ENCODE data around the gene ANO2. TPM values are rescaled to one million over a fixed set of nuclear protein-coding genes. Genes with fewer than 3 reads are reported as not detected.

Gene ANO2
- total and polyA plus RNA-seq, 2 experiments from 2014 or later = 2.3 to 4.6 TPM

DNA sequence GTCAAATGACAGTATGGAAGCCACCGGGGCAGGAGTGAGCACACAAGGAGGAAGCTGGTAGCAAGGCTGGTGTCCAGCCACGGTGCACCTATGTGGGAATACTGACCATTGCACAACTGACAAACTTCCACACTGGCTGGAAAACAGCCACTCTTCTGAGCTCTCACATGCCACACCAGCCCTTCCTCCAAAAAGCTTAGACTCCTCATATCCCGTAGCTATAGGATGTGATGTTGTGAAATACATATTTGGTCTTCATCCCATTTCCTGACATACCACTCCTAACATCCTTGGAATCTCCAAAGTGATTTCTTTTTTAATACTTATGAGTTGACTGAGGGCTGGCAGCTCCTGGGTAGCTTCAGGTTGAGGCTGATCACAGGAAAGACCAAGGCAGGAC, 409.5 kb downstream of the ANO2 start (continued):
- TF ChIP-seq NANOG (IDR thresholded peaks at IDR 0.05; ENCODE audit: borderline replicate concordance) = no peak
- TF ChIP-seq ZNF114 (CRISPR knock-in tag; IDR thresholded peaks at IDR 0.05) = no peak
- no peak for TF ChIP-seq EZH2phosphoT487 (IDR thresholded peaks at IDR 0.05; ENCODE audit: unreplicated experiment)
- TF ChIP-seq ZNF331 (CRISPR knock-in tag; IDR thresholded peaks at IDR 0.05; ENCODE audit: low read depth) = no peak

DNA sequence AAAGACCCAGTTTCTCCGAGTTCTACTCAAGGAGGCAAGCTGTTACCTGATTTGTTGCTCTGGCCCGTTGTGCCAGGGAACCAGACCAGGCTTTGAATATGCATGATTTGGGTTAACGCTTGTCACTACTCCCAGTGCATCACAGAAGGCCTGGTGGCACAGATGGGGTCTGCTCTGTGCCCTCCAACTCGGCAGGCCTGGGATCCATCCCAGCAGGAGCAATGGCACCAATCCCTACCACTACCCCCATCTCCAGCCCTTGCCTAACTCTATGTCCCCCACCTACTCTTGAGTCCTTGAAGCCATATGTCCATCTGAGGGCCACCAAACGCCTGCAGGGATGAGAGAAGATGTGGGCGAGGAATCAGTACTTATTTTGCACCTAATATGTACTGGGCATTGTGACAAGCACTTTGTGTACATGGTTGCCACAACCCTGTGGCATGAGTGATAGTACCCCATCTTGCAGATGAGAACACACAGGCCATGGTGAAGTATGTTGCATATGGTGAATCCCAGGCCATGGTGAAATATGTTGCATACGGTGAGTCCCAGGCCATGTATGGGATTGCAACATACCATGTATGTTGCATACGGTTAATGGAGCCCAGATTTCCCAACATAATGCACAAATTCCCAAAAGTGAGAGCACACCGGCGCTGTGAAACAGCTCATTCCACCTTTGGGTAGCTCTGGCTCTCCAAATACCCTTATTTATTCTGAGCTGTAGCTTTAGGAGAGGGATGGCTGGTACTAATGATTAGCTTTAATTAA, 410.4 kb downstream of the ANO2 start:
- no peak overlapping the region for H2AFZ ChIP-seq
- no peak overlapping the region for H3K4me2 ChIP-seq
- Mint-ChIP-seq H3K4me1 (peaks cover 15% of the 10 kb centered on the region), H3K4me3 (no peak overlapping the region), H3K27ac (no peak overlapping the region), H3K36me3 (ENCODE audit: low read depth) (no peaks in the 10 kb centered on the region), H3K27me3 (ENCODE audit: insufficient read depth, low read depth, poor library complexity) (peaks cover 18% of the 10 kb centered on the region), H3K9me3 (peaks cover 2% of the 10 kb centered on the region; the same call in 2 of the 3 replicates)
- H3K4me3 ChIP-seq = no peak overlapping the region
- H3K36me3 ChIP-seq (ENCODE audit: insufficient read depth) = no peaks in the 10 kb centered on the region; the same call in 1 of the 2 replicates
- DNase-seq (ENCODE audit: low spot score) (no peak), ATAC-seq (no peak)
- peaks cover 21% of the 10 kb centered on the region for H3K9me2 ChIP-seq (ENCODE audit: insufficient read depth)
- H3K27me3 ChIP-seq (ENCODE audit: insufficient read depth) = no peaks in the 10 kb centered on the region
- H4K20me1 ChIP-seq (replicated peaks; ENCODE audit: insufficient read depth) = no peaks in the 10 kb centered on the region
- no peaks in the 10 kb centered on the region for H3K79me2 ChIP-seq (replicated peaks; ENCODE audit: insufficient read depth)
- peaks cover 8% of the 10 kb centered on the region; the same call in 1 of the 2 replicates for H3K4me1 ChIP-seq (ENCODE audit: insufficient read depth)
- no peak overlapping the region for H3K27ac ChIP-seq (ENCODE audit: low read depth)
- TF ChIP-seq, protein P1, sequence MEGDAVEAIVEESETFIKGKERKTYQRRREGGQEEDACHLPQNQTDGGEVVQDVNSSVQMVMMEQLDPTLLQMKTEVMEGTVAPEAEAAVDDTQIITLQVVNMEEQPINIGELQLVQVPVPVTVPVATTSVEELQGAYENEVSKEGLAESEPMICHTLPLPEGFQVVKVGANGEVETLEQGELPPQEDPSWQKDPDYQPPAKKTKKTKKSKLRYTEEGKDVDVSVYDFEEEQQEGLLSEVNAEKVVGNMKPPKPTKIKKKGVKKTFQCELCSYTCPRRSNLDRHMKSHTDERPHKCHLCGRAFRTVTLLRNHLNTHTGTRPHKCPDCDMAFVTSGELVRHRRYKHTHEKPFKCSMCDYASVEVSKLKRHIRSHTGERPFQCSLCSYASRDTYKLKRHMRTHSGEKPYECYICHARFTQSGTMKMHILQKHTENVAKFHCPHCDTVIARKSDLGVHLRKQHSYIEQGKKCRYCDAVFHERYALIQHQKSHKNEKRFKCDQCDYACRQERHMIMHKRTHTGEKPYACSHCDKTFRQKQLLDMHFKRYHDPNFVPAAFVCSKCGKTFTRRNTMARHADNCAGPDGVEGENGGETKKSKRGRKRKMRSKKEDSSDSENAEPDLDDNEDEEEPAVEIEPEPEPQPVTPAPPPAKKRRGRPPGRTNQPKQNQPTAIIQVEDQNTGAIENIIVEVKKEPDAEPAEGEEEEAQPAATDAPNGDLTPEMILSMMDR (conservative IDR thresholded peaks at IDR 0.05; ENCODE audit: low read depth in 2 of 2) = no peak
- no peaks in the 10 kb centered on the region for H3F3A ChIP-seq (replicated peaks; ENCODE audit: low read depth)

DNA sequence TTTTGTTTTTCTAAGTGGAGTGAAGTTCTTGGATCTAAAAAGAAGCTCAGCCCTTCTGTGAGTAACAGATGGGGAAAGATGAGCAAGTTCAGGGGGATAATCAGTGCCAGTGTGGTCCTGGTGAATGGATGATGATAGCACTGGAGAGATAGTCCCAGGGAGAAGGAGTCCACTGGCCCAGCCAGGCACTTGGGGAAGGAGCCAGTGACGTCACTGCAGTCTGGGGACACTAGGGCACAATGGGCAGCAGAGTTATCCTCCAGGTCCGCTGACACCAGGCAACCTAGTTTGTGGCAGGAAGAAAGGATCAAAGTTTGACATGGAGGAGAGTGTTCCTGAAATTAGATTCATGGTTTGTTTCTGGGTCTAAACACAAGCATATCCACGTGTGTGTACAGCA, 411.7 kb downstream of the ANO2 start:
- peaks cover 15% of the 10 kb centered on the region for H3K4me1 Mint-ChIP-seq
- H3K27me3 Mint-ChIP-seq (ENCODE audit: insufficient read depth, low read depth, poor library complexity) = peaks cover 15% of the 10 kb centered on the region
- no peak overlapping the region for H3K4me2 ChIP-seq
- no peak overlapping the region for H3K27ac Mint-ChIP-seq
- peaks cover 16% of the 10 kb centered on the region for H3K9me2 ChIP-seq (ENCODE audit: insufficient read depth)
- DNase-seq (ENCODE audit: low spot score) = no peak
- H3K4me1 ChIP-seq (ENCODE audit: insufficient read depth) = peaks cover 8% of the 10 kb centered on the region; the same call in 1 of the 2 replicates
- H3K36me3 ChIP-seq (ENCODE audit: insufficient read depth) = no peaks in the 10 kb centered on the region; the same call in 1 of the 2 replicates
- no peak overlapping the region for H3K27ac ChIP-seq (ENCODE audit: low read depth)
- H3K4me3 Mint-ChIP-seq = no peak overlapping the region
- no peaks in the 10 kb centered on the region for H3K36me3 Mint-ChIP-seq (ENCODE audit: low read depth)
- peaks cover 2% of the 10 kb centered on the region; the same call in 1 of the 3 replicates for H3K9me3 Mint-ChIP-seq
- no peaks in the 10 kb centered on the region for H4K20me1 ChIP-seq (replicated peaks; ENCODE audit: insufficient read depth)
- H3K27me3 ChIP-seq (ENCODE audit: insufficient read depth) = no peaks in the 10 kb centered on the region
- no peaks in the 10 kb centered on the region for H3F3A ChIP-seq (replicated peaks; ENCODE audit: low read depth)
- H3K4me3 ChIP-seq = no peak overlapping the region
- H3K79me2 ChIP-seq (replicated peaks; ENCODE audit: insufficient read depth) = no peaks in the 10 kb centered on the region
- no peak overlapping the region for H2AFZ ChIP-seq
- ATAC-seq = no peak
- TF ChIP-seq, protein P2, sequence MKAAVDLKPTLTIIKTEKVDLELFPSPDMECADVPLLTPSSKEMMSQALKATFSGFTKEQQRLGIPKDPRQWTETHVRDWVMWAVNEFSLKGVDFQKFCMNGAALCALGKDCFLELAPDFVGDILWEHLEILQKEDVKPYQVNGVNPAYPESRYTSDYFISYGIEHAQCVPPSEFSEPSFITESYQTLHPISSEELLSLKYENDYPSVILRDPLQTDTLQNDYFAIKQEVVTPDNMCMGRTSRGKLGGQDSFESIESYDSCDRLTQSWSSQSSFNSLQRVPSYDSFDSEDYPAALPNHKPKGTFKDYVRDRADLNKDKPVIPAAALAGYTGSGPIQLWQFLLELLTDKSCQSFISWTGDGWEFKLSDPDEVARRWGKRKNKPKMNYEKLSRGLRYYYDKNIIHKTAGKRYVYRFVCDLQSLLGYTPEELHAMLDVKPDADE (IDR thresholded peaks at IDR 0.05) = no peak
- TF ChIP-seq, protein P3, sequence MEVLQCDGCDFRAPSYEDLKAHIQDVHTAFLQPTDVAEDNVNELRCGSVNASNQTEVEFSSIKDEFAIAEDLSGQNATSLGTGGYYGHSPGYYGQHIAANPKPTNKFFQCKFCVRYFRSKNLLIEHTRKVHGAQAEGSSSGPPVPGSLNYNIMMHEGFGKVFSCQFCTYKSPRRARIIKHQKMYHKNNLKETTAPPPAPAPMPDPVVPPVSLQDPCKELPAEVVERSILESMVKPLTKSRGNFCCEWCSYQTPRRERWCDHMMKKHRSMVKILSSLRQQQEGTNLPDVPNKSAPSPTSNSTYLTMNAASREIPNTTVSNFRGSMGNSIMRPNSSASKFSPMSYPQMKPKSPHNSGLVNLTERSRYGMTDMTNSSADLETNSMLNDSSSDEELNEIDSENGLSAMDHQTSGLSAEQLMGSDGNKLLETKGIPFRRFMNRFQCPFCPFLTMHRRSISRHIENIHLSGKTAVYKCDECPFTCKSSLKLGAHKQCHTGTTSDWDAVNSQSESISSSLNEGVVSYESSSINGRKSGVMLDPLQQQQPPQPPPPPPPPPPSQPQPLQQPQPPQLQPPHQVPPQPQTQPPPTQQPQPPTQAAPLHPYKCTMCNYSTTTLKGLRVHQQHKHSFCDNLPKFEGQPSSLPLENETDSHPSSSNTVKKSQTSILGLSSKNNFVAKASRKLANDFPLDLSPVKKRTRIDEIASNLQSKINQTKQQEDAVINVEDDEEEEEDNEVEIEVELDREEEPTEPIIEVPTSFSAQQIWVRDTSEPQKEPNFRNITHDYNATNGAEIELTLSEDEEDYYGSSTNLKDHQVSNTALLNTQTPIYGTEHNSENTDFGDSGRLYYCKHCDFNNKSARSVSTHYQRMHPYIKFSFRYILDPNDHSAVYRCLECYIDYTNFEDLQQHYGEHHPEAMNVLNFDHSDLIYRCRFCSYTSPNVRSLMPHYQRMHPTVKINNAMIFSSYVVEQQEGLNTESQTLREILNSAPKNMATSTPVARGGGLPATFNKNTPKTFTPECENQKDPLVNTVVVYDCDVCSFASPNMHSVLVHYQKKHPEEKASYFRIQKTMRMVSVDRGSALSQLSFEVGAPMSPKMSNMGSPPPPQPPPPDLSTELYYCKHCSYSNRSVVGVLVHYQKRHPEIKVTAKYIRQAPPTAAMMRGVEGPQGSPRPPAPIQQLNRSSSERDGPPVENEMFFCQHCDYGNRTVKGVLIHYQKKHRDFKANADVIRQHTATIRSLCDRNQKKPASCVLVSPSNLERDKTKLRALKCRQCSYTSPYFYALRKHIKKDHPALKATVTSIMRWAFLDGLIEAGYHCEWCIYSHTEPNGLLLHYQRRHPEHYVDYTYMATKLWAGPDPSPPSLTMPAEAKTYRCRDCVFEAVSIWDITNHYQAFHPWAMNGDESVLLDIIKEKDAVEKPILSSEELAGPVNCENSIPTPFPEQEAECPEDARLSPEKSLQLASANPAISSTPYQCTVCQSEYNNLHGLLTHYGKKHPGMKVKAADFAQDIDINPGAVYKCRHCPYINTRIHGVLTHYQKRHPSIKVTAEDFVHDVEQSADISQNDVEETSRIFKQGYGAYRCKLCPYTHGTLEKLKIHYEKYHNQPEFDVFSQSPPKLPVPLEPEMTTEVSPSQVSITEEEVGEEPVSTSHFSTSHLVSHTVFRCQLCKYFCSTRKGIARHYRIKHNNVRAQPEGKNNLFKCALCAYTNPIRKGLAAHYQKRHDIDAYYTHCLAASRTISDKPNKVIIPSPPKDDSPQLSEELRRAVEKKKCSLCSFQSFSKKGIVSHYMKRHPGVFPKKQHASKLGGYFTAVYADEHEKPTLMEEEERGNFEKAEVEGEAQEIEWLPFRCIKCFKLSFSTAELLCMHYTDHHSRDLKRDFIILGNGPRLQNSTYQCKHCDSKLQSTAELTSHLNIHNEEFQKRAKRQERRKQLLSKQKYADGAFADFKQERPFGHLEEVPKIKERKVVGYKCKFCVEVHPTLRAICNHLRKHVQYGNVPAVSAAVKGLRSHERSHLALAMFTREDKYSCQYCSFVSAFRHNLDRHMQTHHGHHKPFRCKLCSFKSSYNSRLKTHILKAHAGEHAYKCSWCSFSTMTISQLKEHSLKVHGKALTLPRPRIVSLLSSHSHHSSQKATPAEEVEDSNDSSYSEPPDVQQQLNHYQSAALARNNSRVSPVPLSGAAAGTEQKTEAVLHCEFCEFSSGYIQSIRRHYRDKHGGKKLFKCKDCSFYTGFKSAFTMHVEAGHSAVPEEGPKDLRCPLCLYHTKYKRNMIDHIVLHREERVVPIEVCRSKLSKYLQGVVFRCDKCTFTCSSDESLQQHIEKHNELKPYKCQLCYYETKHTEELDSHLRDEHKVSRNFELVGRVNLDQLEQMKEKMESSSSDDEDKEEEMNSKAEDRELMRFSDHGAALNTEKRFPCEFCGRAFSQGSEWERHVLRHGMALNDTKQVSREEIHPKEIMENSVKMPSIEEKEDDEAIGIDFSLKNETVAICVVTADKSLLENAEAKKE (CRISPR knock-in tag; IDR thresholded peaks at IDR 0.05) = no peak
- TF ChIP-seq POLR2AphosphoS5 (IDR thresholded peaks at IDR 0.05; ENCODE audit: low read depth) (no peak), NANOG (IDR thresholded peaks at IDR 0.05; ENCODE audit: borderline replicate concordance) (no peak)

Data from GM23338 (cell line).